CD4-positive, alpha-beta T cell treated with Interleukin-2 at 100 ng/mL for 4 hours (primary cell): ENCODE results near the gene SYCP2.

Experiments
- DNase-seq: peaks from one replicate; pipeline ENCODE4 v3.0.0-alpha.2; 2020; ENCODE audit warnings: low spot score

SYCP2 gene

GRCh38 chr20:59836767-59837166 is 96.7 kb downstream of the SYCP2 start:
- DNase-seq = no peak

DNA sequence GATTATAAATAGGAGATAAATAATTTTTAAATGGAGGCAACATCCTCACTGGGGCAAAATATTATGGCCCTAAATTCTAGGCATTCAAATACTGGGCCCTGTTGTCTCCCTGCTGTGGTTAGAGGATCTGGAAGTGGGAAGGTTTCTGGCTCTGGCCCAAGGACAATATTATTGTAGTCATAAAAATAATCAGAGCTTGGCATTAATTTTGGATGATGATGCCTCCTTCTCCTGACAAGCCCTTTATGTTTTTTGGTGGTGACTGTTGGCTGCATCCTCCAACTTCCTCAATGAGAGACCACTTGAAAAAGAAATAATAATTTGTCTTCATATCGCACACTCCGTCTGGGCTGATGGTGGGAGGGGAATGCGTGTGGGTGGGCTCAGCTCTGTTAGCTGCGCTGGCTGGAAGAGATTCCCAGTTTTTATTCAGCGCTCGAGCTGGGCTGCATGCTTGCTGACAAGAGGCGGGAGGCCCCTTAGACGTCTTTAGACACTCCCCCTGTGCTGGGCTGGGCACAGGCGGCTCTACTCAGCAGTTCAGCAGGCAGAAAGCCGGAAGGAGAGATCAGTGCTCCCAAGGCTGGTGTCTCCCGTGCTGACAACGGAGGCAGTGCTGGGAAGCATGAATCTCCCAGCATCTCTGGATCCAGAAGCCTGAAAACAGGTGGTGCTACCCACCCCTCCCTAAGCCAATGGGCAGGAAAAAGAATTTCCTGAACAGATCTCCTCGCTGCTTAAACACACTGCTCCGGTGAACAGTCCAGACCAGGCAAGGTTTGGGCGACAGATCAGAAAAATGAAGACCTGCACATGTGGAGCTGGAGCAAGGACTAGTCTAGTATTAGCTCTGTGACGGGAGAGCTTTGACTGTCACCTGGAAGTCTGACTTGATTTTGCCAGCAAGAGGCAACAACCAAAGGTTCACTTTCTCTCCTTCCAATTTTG is 97.7 kb downstream of the SYCP2 start:
- DNase-seq = no peak

- DNase-seq = no peak
Measured at GRCh38 chr20:59835057-59835447, 98.4 kb downstream of the SYCP2 start.

GRCh38 chr20:59832406-59833363 is 100.8 kb downstream of the SYCP2 start:
- no peak for DNase-seq

- no peak for DNase-seq
Measured at GRCh38 chr20:59831916-59832270, 101.5 kb downstream of the SYCP2 start.

DNA sequence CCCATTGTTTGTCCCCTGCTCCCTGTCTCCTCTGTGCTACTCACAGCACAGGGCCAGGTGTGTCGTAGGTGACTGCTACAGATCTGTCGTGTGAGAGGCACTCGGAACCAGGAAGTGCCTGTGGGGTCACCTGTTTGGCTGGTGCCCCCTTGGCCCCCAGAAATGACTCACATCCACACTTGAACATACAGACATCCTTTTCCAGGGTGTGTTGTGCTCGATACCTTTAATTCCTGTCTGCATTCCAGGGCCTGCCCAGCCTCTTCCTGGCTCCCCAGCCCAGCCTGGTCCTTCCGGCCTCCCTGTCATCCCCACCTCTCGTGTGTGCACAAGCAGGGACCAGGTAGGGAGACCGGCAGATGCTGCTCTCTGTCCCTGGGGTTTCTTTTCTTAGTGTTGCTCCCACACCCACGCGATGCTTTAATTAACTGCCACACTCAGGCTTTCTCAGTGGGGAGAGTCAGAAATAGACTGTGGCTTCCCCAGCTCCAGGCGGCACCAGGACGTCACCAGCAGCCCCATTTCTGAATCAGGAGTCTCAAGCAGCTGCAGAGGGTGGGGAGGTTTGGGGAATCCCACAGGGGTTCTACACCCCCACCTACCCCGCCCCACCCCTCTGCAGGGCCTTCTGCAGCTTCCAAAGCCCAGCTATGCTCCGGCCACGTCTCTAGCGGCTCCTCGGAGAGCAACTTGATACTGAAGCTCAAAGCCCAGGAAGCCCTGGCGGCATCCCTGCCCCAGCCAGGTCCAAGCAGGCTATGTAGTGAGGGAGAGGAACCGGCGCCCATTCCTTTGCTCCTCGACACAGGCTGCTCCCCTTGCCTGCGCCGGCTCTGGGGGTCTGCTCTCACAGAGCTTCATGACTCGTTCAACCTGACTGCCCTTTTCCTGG is 102.2 kb downstream of the SYCP2 start:
- no peak for DNase-seq

DNA sequence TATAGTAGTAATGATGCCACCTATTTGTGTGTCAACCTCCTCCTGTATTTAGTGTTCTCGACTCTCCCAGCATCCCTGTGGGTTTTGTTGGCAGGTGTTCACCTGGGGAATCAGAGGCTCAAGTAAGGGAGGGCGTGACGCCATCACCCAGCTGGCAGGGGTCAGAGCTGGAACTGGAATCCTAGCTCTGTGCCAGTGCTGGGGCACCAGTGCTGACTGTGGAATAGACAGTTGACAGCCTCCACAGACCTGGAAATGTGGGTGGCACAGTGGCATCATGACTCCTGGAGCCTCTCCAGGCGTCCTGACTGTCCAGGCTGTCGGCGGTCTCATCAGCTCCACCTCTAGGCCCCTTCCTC is 102.8 kb downstream of the SYCP2 start:
- DNase-seq = no peak

DNA sequence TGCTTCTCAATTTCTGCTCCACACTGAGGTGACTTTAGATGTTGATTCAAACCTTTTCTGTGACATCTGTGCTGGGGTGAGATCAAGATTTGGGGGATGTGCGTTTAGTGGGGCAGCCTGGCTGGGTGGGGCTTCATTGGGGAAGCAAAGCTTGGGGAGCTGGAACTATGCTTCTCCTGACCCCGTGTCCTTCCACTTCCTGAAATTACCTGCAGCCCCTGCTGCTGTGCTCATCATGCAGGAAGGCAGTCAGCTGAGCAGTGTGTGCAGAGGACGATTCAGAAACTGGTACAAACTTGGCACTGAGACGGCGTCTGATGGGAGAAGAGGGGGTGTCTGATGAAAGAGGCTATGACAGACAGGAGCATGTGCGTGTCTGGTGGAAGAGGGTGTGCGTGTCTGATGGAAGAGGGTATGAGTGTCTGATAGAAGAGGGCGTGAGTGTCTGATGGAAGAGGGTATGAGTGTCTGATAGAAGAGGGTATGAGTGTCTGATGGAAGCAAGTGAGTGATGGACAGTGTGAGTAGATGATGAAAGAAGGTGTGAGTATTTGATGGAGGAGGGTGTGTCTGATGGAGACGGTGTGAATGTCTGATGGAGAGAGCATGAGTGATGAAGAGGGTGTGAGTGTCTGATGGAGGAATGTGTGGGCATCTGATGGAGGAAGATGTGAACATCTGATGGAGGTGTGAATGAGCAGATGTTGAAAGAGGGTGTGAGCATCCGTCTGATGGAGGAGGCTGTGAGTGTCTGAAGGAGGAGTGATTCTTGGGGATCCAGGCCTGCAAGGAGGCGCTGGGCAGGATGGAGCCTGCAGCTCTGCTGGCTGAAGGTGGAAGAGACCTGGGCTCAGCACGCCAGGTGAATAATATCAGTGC is 103.4 kb downstream of the SYCP2 start:
- DNase-seq = no peak

DNA sequence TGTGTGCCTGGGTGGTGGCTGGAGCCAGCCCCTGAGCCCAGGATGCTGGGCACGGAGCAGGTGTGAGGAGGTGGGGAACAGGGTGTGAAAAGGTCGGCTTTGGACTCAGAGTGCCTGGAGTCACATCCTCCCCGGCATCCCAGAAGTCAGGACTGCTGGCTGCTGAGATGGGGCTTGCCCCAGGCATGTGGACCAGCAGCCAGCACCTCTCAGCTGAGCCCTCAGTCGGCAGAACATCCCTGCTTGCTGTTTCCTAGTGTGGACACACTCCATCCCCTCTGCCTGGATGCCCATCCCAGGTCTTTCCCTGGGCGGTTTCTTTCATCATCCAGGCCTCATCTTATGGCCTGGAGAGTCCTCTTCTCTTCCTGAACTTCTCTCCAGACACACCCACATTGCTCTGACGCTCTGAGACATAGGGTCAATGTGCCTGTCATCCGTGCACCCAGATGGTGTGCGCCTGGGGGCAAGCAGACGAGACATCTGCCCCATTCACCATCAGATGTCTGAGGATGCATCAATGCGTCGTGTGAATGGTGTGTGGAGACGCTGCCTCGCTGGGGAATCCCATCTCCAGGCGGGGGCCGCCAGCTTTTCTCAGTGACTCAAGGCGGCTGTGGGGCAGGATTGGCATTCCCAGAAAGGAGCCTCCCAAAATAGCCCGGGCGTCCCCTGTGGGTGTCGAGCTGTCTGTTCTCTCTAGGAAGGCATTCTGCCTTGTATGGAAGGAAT is 104.2 kb downstream of the SYCP2 start:
- DNase-seq = no peak

GRCh38 chr20:59828125-59829053 is 105.0 kb downstream of the SYCP2 start:
- DNase-seq = no peak

- DNase-seq = no peak
Measured at GRCh38 chr20:59827138-59828056, 106.0 kb downstream of the SYCP2 start.

- DNase-seq = no peak
Measured at GRCh38 chr20:59825944-59826759, 107.3 kb downstream of the SYCP2 start.

DNA sequence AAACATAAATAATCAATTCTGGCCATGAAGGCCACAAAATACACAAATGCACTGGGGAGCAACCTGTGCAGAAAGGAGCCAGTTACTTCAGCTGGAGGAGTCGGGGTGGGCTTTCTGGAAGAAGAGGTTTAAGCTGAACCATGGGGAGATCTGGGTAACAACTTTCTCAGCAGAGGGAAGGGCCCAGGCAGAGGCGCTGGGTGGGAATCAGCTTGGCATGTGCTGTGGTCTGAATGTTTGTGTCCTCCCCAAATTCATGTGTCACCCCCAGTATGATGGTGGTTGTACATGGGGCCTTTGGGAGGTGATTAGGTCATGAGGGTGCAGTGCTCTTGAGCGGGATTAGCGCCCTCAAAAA is 107.9 kb downstream of the SYCP2 start:
- DNase-seq = no peak

DNA sequence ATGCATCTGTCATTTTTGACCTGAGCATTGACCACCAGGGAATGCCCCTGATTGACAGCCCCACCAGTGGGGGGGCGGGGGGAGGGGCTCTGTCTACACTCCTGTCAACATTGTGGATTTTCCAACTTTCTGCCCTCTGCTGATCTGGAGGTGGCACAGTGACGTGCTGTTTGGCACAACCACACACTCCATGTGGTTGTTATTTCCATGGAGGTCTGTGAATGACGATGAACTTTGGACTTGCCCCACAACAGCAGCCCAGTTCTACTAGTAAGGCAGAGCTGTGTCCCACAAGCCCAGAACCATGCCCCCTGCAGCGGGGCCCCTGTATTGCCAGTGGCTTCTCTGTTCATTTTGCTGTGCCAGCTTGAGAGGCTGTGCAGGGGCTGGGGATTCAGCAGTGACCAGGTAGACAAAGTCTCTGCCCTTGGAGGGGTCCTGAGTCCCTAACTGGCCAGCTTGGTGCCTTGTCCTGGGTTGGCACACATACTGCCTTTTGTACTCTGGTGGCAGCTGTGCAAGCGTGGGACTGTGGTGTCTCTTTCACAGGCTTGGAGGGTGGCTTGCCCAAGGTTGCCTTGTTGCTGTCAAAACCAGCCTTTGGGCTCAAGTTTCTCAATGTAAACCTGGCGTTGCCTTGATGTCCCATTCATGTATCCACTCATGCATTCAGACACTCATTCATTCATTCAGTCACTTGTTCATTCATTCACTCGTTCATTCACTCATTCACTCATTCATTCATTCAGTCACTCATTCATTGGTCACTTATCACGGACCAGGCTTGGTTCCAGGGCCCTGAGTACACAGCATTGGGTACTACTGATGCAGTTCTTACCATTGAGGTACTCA is 108.5 kb downstream of the SYCP2 start:
- DNase-seq = no peak

GRCh38 chr20:59823491-59824259 is 109.8 kb downstream of the SYCP2 start:
- DNase-seq = no peak
